PFSK-1 (cell line): Measurements from ENCODE around the gene KCNJ9.

Source experiments
- FOXP2 ChIP-seq: optimal IDR thresholded peaks from 2 replicates; pipeline ENCODE3; 2011; ENCODE audit warnings: borderline replicate concordance, control low read depth, inconsistent platforms; ENCODE audit not compliant: insufficient read depth; ENCODE audit errors: extremely low read length, extremely low read depth
- POLR2AphosphoS5 ChIP-seq: IDR thresholded peaks from 2 replicates; pipeline ENCODE4 v1.6.1; 2012; ENCODE audit warnings: low read depth, mild to moderate bottlenecking, control low read depth, low read length, moderate library complexity
- SIN3A ChIP-seq: IDR thresholded peaks from 2 replicates; pipeline ENCODE4 v1.6.1; 2012; ENCODE audit warnings: mild to moderate bottlenecking, low read length, moderate library complexity, borderline replicate concordance; ENCODE audit not compliant: insufficient read depth
- TAF1 ChIP-seq: IDR thresholded peaks from 2 replicates; pipeline ENCODE4 v1.6.1; 2012; ENCODE audit warnings: low read length, control low read depth, borderline replicate concordance; ENCODE audit not compliant: insufficient read depth
- TF ChIP-seq, protein P1 (sequence below), 2 experiments: IDR thresholded peaks; 2 replicates each; pipeline versions ENCODE4 v1.6.1 to v1.8.0; 2011 to 2012; ENCODE audit warnings: low read depth in 2 of 2, low read length in 2 of 2, control low read depth in 1 of 2, inconsistent platforms in 1 of 2, mild to moderate bottlenecking in 1 of 2, moderate library complexity in 1 of 2; ENCODE audit not compliant: insufficient read depth in 1 of 2

Gene KCNJ9

DNA sequence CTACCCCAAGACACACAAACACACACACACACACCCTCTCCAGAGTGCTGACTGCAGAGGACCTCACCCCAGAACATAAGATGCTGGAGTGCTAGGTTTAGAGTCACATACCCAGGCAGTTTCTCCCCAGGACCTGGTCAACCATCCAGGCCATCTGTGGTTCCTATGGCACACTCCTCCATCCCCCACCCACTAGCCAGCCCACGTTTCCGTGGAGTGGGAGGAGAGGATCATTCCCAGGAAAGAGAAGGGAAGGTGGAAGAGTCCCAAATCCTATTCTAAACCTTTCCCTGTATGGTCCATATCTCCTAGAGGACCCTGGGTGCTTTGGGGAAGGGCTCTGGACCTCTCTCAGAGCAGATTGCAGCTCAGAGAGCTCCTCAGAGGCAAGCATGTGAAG lies 1.1 kb downstream of the KCNJ9 start:
- TF ChIP-seq SIN3A (no peak), TAF1 (no peak), FOXP2 (no peak), POLR2AphosphoS5 (no peak)
- TF ChIP-seq, protein P1, sequence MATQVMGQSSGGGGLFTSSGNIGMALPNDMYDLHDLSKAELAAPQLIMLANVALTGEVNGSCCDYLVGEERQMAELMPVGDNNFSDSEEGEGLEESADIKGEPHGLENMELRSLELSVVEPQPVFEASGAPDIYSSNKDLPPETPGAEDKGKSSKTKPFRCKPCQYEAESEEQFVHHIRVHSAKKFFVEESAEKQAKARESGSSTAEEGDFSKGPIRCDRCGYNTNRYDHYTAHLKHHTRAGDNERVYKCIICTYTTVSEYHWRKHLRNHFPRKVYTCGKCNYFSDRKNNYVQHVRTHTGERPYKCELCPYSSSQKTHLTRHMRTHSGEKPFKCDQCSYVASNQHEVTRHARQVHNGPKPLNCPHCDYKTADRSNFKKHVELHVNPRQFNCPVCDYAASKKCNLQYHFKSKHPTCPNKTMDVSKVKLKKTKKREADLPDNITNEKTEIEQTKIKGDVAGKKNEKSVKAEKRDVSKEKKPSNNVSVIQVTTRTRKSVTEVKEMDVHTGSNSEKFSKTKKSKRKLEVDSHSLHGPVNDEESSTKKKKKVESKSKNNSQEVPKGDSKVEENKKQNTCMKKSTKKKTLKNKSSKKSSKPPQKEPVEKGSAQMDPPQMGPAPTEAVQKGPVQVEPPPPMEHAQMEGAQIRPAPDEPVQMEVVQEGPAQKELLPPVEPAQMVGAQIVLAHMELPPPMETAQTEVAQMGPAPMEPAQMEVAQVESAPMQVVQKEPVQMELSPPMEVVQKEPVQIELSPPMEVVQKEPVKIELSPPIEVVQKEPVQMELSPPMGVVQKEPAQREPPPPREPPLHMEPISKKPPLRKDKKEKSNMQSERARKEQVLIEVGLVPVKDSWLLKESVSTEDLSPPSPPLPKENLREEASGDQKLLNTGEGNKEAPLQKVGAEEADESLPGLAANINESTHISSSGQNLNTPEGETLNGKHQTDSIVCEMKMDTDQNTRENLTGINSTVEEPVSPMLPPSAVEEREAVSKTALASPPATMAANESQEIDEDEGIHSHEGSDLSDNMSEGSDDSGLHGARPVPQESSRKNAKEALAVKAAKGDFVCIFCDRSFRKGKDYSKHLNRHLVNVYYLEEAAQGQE (IDR thresholded peaks at IDR 0.05; ENCODE audit: insufficient read depth in 1 of 2, low read depth in 2 of 2, low read length in 2 of 2): no peak

DNA sequence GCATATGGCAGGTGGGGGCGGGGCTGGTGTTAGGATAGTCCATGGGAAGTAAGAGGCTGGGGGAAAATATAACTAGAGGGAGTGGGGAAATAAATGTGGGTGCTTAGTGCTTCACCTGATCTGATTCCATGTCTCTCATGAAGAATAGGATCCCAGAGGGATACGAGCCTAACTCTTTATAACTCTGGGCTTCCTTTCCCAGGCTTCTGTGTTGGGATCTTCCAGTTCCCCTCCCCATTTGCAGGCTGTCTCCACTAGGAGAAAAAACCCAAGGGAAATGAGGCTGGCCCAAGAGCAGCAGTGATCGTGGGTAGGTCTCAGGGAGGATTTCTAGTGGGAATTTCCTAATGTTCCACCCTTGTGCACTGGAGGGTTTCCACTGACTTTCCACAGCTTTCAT lies 1.6 kb downstream of the KCNJ9 start:
- TF ChIP-seq POLR2AphosphoS5 (no peak), FOXP2 (no peak), SIN3A (no peak), TAF1 (no peak)
- TF ChIP-seq, protein P1 (IDR thresholded peaks at IDR 0.05; ENCODE audit: insufficient read depth in 1 of 2, low read depth in 2 of 2, low read length in 2 of 2): no peak

DNA sequence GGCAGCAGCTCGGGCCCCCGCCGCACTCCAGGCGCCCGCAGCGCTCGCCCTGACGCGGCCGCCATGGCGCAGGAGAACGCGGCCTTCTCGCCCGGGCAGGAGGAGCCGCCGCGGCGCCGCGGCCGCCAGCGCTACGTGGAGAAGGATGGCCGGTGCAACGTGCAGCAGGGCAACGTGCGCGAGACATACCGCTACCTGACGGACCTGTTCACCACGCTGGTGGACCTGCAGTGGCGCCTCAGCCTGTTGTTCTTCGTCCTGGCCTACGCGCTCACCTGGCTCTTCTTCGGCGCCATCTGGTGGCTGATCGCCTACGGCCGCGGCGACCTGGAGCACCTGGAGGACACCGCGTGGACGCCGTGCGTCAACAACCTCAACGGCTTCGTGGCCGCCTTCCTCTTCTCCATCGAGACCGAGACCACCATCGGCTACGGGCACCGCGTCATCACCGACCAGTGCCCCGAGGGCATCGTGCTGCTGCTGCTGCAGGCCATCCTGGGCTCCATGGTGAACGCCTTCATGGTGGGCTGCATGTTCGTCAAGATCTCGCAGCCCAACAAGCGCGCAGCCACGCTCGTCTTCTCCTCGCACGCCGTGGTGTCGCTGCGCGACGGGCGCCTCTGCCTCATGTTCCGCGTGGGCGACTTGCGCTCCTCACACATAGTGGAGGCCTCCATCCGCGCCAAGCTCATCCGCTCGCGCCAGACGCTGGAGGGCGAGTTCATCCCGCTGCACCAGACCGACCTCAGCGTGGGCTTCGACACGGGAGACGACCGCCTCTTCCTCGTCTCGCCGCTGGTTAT lies 2.8 kb downstream of the KCNJ9 start:
- peak; percentile 53 for TF ChIP-seq FOXP2
- TF ChIP-seq, protein P1 (IDR thresholded peaks at IDR 0.05; ENCODE audit: insufficient read depth in 1 of 2, low read depth in 2 of 2, low read length in 2 of 2): no peak

DNA sequence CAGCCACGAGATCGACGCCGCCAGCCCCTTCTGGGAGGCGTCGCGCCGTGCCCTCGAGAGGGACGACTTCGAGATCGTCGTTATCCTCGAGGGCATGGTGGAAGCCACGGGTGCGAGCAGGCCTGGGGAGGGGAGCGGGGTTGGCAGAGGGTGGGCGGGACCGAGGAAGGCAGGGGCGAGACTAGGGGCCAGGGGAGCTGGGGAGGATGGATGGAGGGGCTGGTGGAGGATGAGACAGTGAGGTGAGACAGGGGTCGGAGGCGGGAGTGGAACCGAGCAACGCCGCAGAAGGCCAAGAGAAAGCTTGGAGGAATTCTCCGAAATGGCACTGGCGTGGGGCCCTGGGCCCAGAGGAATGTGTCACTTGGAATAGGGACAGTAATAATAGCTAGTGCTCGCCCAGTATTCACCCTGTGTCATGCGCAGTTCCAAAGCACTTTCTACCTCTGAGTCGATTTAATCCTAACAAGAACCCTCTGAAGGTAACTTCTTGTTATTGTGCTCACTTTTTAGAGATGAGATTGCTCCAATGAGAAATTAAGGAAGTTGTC lies 3.5 kb downstream of the KCNJ9 start:
- no peak for TF ChIP-seq POLR2AphosphoS5
- TF ChIP-seq, protein P1 (IDR thresholded peaks at IDR 0.05; ENCODE audit: insufficient read depth in 1 of 2, low read depth in 2 of 2, low read length in 2 of 2): no peak
- no peak for TF ChIP-seq FOXP2
- no peak for TF ChIP-seq TAF1
- TF ChIP-seq SIN3A: no peak
